IPS-18a (cell line): ENCODE data around the gene FBXO3.

Experiments used
- H3K27ac ChIP-seq: one replicate; pipeline ENCODE4 v1.5.1; 2013; ENCODE audit warnings: low read length
- H3K27me3 ChIP-seq: one replicate; pipeline ENCODE4 v1.6.1; 2013; ENCODE audit warnings: mild to moderate bottlenecking, low read length; ENCODE audit not compliant: control insufficient read depth, insufficient read depth
- H3K36me3 ChIP-seq: one replicate; pipeline ENCODE4 v1.6.1; 2013; ENCODE audit warnings: low read depth, low read length; ENCODE audit not compliant: control insufficient read depth
- H3K4me1 ChIP-seq: one replicate; pipeline ENCODE4 v1.6.1; 2013; ENCODE audit warnings: low read depth, low read length; ENCODE audit not compliant: control insufficient read depth
- H3K4me3 ChIP-seq: one replicate; pipeline ENCODE4 v1.5.1; 2013; ENCODE audit warnings: low read length
- H3K9ac ChIP-seq: one replicate; pipeline ENCODE4 v1.6.1; 2013; ENCODE audit warnings: mild to moderate bottlenecking, low read length, moderate library complexity
- H3K9me3 ChIP-seq: one replicate; pipeline ENCODE4 v1.6.1; 2013; ENCODE audit warnings: low read depth, low read length; ENCODE audit not compliant: control insufficient read depth

The FBXO3 gene

DNA sequence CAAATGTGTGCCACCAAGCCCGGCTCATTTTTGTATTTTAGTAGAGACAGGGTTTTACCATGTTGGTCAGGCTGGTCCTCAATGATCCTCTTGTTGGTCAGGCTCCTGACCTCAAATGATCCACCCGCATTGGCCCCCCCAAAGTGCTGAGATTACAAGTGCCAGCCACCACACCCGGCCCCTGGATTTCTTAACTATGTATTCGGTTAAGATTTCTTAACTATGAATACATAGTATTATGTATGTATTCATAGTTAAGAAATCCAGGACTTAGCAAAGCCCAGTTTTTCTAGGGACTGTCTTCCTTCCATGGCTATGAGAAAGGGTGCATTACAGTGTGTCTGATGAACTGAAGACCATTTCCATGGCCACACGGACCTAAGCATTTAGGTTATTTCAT, 75.4 kb downstream of the FBXO3 start:
- H3K4me1 ChIP-seq = peaks cover 19% of the 10 kb centered on the region

GRCh38 chr11:33697997-33698396, 76.3 kb downstream of the FBXO3 start:
- Histone ChIP-seq H3K4me3 (no peak overlapping the region), H3K27ac (no peak overlapping the region), H3K9me3 (no peaks in the 10 kb centered on the region), H3K36me3 (no peaks in the 10 kb centered on the region), H3K9ac (no peak overlapping the region), H3K4me1 (peaks cover 22% of the 10 kb centered on the region), H3K27me3 (peaks cover 11% of the 10 kb centered on the region)

More for the DNA sequence above, 75.4 kb downstream of the FBXO3 start:
- no peak overlapping the region for H3K27ac ChIP-seq
- no peaks in the 10 kb centered on the region for H3K9me3 ChIP-seq
- H3K9ac ChIP-seq = no peak overlapping the region
- H3K36me3 ChIP-seq = no peaks in the 10 kb centered on the region
- H3K4me3 ChIP-seq = no peak overlapping the region
- H3K27me3 ChIP-seq = peaks cover 11% of the 10 kb centered on the region

GRCh38 chr11:33696931-33697638, 77.2 kb downstream of the FBXO3 start:
- Histone ChIP-seq H3K27ac (no peak overlapping the region), H3K27me3 (peaks cover 11% of the 10 kb centered on the region), H3K36me3 (no peaks in the 10 kb centered on the region), H3K4me3 (no peak overlapping the region), H3K4me1 (peaks cover 31% of the 10 kb centered on the region), H3K9ac (no peak overlapping the region), H3K9me3 (no peaks in the 10 kb centered on the region)

DNA sequence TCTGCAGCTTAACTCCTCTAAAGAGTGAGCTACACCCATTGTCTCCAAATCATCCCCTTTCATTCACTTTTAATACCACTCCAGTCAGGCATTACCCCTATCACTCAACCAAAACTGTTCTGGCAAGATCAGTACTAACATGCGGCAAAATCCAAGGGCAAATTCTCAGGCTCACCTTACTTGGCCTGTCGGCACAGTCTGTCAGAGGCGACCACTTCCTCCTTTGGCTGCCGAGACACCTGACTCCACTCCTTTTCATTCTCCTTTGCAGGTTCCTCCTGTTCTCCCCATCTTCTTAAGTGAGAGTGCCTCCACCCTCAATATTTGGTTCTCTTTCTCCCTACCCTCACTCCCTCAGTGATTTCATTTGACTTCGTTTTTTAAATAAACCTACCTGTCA, 77.9 kb downstream of the FBXO3 start:
- H3K9me3 ChIP-seq = no peaks in the 10 kb centered on the region
- H3K36me3 ChIP-seq = no peaks in the 10 kb centered on the region
- H3K9ac ChIP-seq = no peak overlapping the region
- peaks cover 33% of the 10 kb centered on the region for H3K4me1 ChIP-seq
- no peak overlapping the region for H3K27ac ChIP-seq
- no peak overlapping the region for H3K4me3 ChIP-seq
- H3K27me3 ChIP-seq = peaks cover 11% of the 10 kb centered on the region

GRCh38 chr11:33695051-33695566, 79.2 kb downstream of the FBXO3 start:
- H3K9me3 ChIP-seq = no peaks in the 10 kb centered on the region
- peaks cover 30% of the 10 kb centered on the region for H3K4me1 ChIP-seq
- H3K27me3 ChIP-seq = peaks cover 11% of the 10 kb centered on the region
- H3K36me3 ChIP-seq = no peaks in the 10 kb centered on the region
- H3K4me3 ChIP-seq = no peak overlapping the region
- no peak overlapping the region for H3K27ac ChIP-seq
- no peak overlapping the region for H3K9ac ChIP-seq

DNA sequence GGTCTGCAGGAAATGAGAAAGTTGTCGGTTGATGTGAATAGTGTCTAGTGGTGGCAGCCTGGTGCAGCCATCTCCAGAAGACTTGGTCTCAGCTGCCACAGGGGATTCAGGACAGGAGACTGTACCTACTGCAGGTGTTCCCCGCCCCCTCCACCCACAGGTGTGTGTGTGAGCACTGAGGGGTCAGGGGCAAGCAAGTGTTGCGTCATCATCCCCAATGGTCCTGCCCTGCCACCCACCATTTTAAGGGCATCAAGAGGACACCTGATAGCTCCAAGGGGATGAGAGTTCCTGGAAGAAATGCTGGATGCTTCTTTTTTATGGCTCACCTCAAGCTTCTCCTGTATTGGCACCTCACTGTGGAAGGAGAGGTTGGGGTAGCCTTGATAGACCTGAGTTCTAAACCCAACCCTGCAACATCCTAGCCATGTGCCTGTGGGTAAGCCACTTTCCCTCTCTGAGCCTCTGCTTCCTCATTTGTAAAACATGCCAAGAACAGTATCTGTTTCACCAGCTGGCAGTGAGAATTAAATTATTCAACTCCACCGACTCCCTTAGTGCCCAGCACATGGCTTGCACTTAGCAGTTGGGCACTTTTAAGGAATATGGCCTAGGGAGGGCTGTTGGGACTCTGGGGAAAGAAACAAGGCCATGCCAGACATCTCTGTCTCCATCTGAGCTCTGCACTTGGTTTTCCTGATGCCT, 79.8 kb downstream of the FBXO3 start:
- H3K27ac ChIP-seq = no peak overlapping the region
- H3K36me3 ChIP-seq = no peaks in the 10 kb centered on the region
- H3K9ac ChIP-seq = no peak overlapping the region
- no peaks in the 10 kb centered on the region for H3K9me3 ChIP-seq
- H3K4me3 ChIP-seq = no peak overlapping the region
- H3K27me3 ChIP-seq = peaks cover 5% of the 10 kb centered on the region
- peaks cover 26% of the 10 kb centered on the region for H3K4me1 ChIP-seq

DNA sequence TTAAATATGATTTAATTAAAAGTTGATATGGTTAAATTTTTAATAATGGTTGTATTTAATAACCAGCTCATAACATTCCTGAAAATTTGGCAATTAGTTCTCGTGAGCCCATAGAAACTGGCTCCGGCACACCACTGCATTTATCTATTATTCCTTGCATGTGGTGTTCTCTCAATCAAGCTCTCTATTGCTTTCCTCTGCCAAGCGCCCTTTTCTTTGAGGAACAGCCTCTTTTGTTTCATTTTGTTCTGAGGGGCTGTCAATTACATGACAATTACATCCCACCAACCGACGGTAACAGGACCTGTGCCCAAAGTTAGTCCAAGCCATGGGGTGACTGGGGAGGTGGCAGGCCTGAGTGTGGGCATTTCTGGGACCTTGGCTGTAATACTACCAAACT, 81.8 kb downstream of the FBXO3 start:
- H3K9ac ChIP-seq = no peak overlapping the region
- no peaks in the 10 kb centered on the region for H3K36me3 ChIP-seq
- no peaks in the 10 kb centered on the region for H3K9me3 ChIP-seq
- H3K4me1 ChIP-seq = peaks cover 26% of the 10 kb centered on the region
- no peak overlapping the region for H3K4me3 ChIP-seq
- H3K27me3 ChIP-seq = no peaks in the 10 kb centered on the region
- no peak overlapping the region for H3K27ac ChIP-seq

- Histone ChIP-seq H3K4me1 (peaks cover 26% of the 10 kb centered on the region), H3K4me3 (no peak overlapping the region), H3K9me3 (no peaks in the 10 kb centered on the region), H3K27me3 (no peaks in the 10 kb centered on the region), H3K36me3 (no peaks in the 10 kb centered on the region), H3K9ac (no peak overlapping the region), H3K27ac (no peak overlapping the region)
These were observed 82.3 kb downstream of the FBXO3 start for GRCh38 chr11:33692013-33692504.

DNA sequence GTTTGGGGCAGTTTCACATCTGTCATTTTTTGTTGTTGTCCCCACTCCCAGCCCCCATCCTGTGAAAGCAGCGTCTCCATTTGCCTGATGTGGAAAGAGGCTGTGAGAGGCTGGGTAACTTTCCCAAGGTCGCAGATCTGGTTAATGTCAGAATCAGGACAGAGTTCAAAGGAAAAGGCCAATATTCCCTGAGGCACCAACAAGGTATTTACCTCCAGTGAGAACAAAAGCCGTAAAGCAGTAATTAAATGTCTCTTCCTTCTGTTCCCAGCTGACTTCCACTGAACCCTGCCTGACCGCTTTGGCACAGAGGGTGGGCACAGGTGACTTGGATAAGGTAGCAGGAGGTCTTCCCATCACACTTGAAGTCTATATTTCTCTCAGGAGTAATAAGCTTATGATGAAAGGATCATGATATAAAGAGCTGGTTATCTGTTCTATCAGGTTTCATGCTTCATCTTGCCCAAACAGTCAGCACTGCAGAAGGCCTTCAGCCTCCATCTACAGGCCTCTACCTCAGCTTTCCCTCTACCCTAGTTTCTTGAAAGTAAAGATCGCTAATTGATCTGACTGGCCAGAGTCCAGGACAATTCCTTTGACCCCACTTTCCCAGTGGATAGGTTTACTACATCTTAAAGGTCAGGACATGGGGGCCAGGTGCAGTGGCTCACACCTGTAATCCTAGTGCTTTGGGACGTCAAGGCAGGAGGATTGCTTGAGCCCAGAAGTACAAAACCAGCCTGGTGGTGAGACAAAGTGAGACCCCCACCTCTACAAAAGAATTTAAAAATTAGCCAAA, 83.1 kb downstream of the FBXO3 start:
- Histone ChIP-seq H3K36me3 (no peaks in the 10 kb centered on the region), H3K4me3 (no peak overlapping the region), H3K9me3 (no peaks in the 10 kb centered on the region), H3K9ac (no peak overlapping the region), H3K4me1 (peaks cover 26% of the 10 kb centered on the region), H3K27ac (no peak overlapping the region), H3K27me3 (no peaks in the 10 kb centered on the region)
